Activated naive CD8-positive, alpha-beta T cell (primary cell): Measurements from ENCODE around the gene SERINC5.
"Not testable (repeated sequence)": the region's sequence is repeated elsewhere in the genome, so short reads cannot be mapped to it uniquely, and the experiment has no call there.

Experiments
- H3K27ac Mint-ChIP-seq: one replicate; pipeline ENCODE4 v1.8.0; 2021; ENCODE audit warnings: mixed read lengths
- H3K27me3 Mint-ChIP-seq: one replicate; pipeline ENCODE4 v1.8.0; 2021; ENCODE audit warnings: mixed read lengths
- H3K36me3 Mint-ChIP-seq: one replicate; pipeline ENCODE4 v1.8.0; 2021; ENCODE audit warnings: mixed read lengths
- H3K4me1 Mint-ChIP-seq: one replicate; pipeline ENCODE4 v1.8.0; 2021; ENCODE audit warnings: low read depth, mixed read lengths
- H3K4me3 Mint-ChIP-seq: one replicate; pipeline ENCODE4 v1.8.0; 2021; ENCODE audit warnings: mild to moderate bottlenecking, mixed read lengths
- H3K9me3 Mint-ChIP-seq: one replicate; pipeline ENCODE4 v1.8.0; 2021; ENCODE audit warnings: low read depth, mixed read lengths

The SERINC5 gene

DNA sequence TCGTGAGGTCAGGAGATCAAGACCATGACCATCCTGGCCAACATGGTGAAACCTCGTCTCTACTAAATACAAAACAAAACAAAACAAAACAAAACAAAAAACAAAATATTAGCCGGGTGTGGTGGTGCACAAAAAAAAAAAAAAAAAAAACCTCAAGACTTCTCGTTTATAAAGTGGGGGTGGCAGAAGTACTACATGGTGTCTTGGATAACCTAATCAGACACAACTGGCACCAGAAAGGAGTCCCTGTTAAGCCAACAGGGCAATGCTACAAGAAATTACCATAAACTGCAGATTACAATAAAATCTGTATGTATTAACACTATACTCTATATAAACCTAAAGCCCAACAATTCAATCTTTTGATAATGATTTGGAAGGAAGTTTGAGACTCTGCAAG, 50.0 kb downstream of the SERINC5 start:
- Mint-ChIP-seq H3K27ac (peak overlapping the region; percentile 91), H3K36me3 (peaks cover 10% of the 10 kb centered on the region), H3K4me1 (peaks cover 87% of the 10 kb centered on the region), H3K9me3 (no peaks in the 10 kb centered on the region), H3K27me3 (no peaks in the 10 kb centered on the region), H3K4me3 (peak overlapping the region; percentile 46)

DNA sequence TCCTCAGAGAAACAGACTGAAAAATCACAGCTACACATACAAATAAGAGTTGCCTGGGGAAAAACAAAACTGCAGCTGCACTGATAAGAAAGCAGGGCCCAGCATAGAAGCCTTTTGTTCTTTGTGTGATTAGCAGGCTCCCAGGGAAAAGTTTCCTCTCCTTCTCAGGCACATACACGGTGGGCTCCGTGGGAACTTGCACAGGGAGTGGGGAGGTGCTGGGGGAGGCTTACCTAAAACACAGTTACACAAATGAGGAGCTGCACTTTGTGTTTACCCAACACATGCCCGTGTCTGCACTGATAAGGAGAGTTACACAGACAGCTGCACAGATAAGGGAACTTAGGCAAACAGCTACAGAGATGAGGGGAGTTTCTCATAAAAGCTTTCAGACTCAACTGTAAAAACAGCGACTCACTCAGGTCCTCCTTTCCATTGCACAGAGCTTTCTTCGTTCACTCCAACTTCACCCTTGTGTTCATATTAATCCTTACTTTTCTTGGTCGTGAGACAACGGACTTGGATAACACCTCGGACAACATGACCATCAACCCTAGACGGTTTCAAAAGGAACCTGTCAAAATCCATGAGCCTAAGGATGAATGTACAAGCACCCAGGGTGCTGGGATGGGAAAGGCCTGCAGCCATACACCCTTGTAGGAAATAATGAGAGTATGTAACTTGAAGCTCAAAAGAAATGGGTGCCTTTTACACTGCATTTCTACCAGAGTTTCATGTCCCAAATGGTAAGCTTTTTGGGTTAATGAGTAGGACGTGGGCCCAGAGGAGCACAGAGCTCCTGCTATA, 50.8 kb downstream of the SERINC5 start:
- H3K36me3 Mint-ChIP-seq = peaks cover 9% of the 10 kb centered on the region
- no peaks in the 10 kb centered on the region for H3K9me3 Mint-ChIP-seq
- H3K4me1 Mint-ChIP-seq = peaks cover 82% of the 10 kb centered on the region
- H3K4me3 Mint-ChIP-seq = peak overlapping the region; percentile 46
- H3K27ac Mint-ChIP-seq = peak overlapping the region; percentile 91
- no peaks in the 10 kb centered on the region for H3K27me3 Mint-ChIP-seq

DNA sequence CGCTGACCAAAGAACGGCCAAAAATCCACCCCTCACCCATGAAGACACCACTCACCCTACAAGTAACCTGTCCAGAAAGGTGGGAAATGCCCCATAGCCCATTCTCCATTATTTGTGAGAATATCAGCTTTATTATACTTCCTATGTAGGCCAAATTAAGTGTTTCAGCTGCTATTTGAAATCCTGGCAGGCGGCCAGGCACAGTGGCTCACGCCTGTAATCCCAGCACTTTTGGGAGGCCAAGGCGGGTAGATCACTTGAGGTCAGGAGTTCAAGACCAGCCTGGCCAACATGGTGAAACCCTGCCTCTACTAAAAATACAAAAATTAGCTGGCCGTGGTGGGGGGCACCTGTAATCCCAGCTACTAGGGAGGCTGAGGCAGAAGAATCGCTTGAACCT, 54.1 kb downstream of the SERINC5 start:
- not testable (repeated sequence) for H3K4me3 Mint-ChIP-seq, H3K27me3 Mint-ChIP-seq, H3K9me3 Mint-ChIP-seq
- H3K27ac Mint-ChIP-seq = peak overlapping the region; percentile 86
- H3K36me3 Mint-ChIP-seq = peaks cover 15% of the 10 kb centered on the region
- peaks cover 86% of the 10 kb centered on the region for H3K4me1 Mint-ChIP-seq

DNA sequence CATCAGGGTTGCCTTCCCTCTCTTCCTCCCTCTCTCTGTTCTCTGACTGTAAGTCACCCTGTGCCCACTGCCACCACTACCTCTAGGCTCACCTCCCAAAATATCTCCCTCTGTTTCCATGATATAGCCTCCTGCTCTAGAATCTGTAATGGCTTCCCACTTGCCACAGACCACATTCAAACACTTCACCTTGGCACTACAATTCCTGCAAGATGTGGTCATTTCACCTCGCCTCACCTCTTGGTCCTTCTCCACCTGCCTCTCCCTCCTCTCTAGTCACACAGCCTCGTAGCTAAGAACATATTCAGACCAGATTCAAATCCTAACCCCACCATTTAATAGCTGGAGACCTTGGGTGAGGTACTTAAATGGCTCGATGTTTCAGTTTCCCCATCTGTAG, 56.9 kb downstream of the SERINC5 start:
- no peaks in the 10 kb centered on the region for H3K9me3 Mint-ChIP-seq
- H3K4me3 Mint-ChIP-seq = peak overlapping the region; percentile 17
- no peaks in the 10 kb centered on the region for H3K27me3 Mint-ChIP-seq
- H3K27ac Mint-ChIP-seq = peak overlapping the region; percentile 92
- H3K36me3 Mint-ChIP-seq = peaks cover 18% of the 10 kb centered on the region
- H3K4me1 Mint-ChIP-seq = peaks cover 82% of the 10 kb centered on the region

DNA sequence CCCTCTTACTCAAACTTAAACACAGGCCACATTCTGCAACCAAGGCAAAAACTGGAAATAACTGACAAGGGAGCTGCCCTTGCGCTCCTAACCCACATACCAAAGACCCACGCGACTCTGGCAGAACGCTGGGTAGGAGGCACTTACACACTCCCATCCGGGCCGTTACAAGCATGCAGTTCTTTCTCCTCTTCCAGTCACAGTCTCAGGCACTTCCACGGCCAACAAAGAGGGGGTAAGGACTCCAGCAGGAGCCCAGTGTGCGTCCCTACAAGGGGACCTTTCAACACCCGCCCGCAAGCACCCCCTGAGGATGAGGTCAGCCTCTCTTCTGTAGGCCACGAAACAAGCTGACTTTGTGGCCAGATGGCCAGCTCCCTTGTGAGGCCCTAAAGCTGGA, 57.4 kb downstream of the SERINC5 start:
- Mint-ChIP-seq H3K4me3 (peak overlapping the region; percentile 17), H3K27me3 (no peaks in the 10 kb centered on the region), H3K9me3 (no peaks in the 10 kb centered on the region), H3K36me3 (peaks cover 18% of the 10 kb centered on the region), H3K27ac (peak overlapping the region; percentile 92), H3K4me1 (peaks cover 82% of the 10 kb centered on the region)

DNA sequence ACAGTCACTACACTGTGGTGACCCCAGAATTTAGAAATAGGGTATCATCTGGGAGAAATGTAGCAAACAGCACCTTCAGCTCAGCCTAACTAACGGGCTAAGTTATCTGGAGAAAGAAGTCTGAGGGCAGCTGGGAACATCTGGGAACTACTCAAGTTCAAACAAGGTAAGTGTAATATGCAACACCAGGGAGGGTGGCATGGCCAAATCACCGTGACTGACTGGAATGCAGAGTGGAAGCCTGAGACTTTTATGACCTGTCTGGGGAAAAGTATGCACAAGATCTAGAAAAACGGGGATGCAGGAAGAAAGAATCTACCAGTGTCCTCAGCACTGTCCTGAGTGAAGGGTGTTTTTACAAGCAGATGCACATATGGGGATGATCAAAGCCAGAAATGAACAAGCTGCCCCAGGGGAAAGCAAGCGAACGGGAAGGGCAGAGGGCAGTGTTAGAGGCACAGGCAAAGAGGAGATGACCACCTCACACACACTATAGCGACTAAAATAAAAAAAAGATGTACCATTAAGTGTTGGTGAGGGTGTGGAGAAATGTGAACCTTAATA, 59.9 kb downstream of the SERINC5 start:
- Mint-ChIP-seq H3K27me3 (no peaks in the 10 kb centered on the region), H3K36me3 (peaks cover 11% of the 10 kb centered on the region), H3K4me1 (peaks cover 87% of the 10 kb centered on the region), H3K9me3 (no peaks in the 10 kb centered on the region), H3K4me3 (peak overlapping the region; percentile 14), H3K27ac (peak overlapping the region; percentile 91)

DNA sequence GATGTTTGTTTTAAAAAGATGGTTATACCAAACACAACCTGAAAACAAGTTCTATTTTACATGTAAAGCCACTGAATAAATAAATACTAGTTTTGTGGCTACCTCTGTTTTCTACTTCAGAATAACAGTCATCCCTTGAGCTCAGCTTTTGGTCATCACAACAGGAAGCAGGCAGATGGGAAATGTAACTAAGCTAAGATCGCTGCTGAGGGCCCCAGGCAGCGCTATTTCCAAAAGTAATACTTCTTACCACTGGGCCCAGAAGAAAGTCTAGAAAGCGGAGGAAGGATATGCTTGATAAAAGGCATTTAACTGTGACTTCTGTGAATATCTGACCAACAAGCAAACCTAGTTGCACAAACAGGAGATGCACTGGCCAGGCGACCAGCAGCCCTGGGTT, 61.4 kb downstream of the SERINC5 start:
- Mint-ChIP-seq H3K4me1 (peaks cover 93% of the 10 kb centered on the region), H3K9me3 (no peaks in the 10 kb centered on the region), H3K4me3 (peak overlapping the region; percentile 65), H3K27ac (peak overlapping the region; percentile 96), H3K27me3 (no peaks in the 10 kb centered on the region), H3K36me3 (peaks cover 6% of the 10 kb centered on the region)

DNA sequence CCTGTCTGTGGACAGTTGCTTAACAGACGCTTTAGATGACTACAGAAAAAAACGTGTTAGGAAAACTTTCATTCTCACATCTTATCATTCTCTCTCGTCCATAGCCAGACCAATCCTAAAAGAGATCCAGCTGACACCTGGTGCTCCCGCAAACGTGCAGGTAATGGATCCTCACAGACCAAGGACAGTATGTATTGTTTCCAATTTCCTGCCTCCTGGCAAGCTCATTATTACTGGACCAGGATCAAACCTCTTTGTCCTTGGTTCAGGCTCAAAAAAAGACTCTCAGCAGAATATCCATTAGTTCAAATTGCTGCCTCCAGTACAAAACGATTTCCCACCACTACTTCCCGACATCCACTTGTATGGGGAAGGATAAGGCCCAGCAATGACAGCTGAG, 62.4 kb downstream of the SERINC5 start:
- H3K4me1 Mint-ChIP-seq = peaks cover 90% of the 10 kb centered on the region
- H3K36me3 Mint-ChIP-seq = peaks cover 3% of the 10 kb centered on the region
- H3K27ac Mint-ChIP-seq = peak overlapping the region; percentile 96
- no peaks in the 10 kb centered on the region for H3K27me3 Mint-ChIP-seq
- H3K9me3 Mint-ChIP-seq = no peaks in the 10 kb centered on the region
- peak overlapping the region; percentile 65 for H3K4me3 Mint-ChIP-seq

DNA sequence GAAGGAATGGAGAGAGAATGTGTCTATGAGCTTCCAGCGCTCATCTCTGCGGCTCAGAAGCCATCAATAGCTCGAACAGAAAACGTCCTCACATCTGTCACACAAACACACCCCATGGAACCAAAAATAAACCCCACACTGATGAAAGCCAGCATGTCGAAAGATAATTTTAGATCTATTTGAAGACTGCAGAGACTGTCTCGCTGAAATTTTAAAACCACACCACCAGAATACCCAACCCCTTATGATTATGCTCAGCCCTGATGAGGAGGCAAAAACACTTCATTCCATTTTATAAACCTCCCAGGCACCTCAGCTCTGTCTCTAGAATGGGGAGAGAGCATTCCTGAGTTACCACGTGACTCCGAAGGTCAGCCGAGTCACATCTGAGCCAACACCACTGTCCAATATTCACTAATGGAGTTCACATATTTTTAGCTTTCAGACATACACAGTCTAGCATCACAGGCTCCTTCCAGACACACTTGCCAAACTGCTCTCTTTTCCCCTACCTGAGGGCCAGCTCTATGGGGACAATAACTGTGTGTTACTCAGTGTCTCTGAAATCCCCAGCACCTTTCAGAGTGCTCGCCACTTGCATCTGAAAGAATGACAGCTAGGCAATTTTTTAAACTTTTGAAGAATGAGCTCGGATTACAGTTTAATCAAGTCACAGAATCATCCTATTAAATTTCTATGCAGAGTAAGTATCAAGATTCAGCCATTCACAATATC, 63.2 kb downstream of the SERINC5 start:
- Mint-ChIP-seq H3K9me3 (no peaks in the 10 kb centered on the region), H3K36me3 (peaks cover 3% of the 10 kb centered on the region), H3K27me3 (no peaks in the 10 kb centered on the region), H3K4me3 (peak overlapping the region; percentile 65), H3K27ac (peak overlapping the region; percentile 96), H3K4me1 (peaks cover 87% of the 10 kb centered on the region)

DNA sequence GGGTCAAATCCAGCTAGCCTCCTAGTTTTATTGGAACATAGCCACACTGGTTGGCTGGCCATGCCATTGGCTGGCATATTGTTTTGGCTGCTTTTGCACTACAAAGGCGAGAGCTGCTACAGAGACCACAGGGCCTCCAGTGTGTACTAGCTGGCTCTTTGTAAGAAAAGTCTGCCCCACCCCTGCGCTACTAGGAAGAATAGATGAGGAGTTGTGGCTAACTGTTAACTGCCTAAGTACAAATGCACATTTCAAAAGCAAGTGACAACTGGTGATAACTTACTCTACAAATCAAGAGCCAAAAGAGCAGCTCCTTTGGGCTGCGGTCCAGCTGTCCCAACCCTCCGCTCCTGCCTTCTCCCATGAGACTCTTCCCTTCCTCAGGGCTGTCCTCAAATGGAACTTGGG, 63.9 kb downstream of the SERINC5 start:
- peaks cover 87% of the 10 kb centered on the region for H3K4me1 Mint-ChIP-seq
- peak overlapping the region; percentile 65 for H3K4me3 Mint-ChIP-seq
- H3K27me3 Mint-ChIP-seq = no peaks in the 10 kb centered on the region
- peaks cover 3% of the 10 kb centered on the region for H3K36me3 Mint-ChIP-seq
- H3K9me3 Mint-ChIP-seq = no peaks in the 10 kb centered on the region
- H3K27ac Mint-ChIP-seq = peak overlapping the region; percentile 96

DNA sequence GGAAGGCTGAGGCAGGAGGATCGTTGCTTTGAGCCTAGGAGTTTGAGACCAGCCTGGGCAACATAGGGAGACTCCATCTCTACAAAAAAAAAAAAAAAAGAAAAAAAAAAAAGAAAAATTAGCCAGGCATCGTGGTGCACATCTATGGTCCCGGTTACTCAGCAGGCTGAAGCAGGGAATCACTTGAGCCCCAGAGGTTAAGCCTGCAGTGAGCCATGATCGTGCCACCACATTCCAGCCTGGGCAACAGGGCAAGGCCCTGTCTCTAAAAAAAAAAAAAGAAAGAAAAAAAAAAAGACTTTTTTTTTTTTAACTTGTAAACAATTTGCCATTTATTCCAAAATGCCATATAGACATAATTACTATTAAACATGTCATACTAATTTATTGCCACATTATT, 64.5 kb downstream of the SERINC5 start:
- peak overlapping the region; percentile 98 for H3K27ac Mint-ChIP-seq
- no peaks in the 10 kb centered on the region for H3K27me3 Mint-ChIP-seq
- peaks cover 88% of the 10 kb centered on the region for H3K4me1 Mint-ChIP-seq
- H3K4me3 Mint-ChIP-seq = peak overlapping the region; percentile 85
- no peaks in the 10 kb centered on the region for H3K9me3 Mint-ChIP-seq
- peaks cover 2% of the 10 kb centered on the region for H3K36me3 Mint-ChIP-seq

DNA sequence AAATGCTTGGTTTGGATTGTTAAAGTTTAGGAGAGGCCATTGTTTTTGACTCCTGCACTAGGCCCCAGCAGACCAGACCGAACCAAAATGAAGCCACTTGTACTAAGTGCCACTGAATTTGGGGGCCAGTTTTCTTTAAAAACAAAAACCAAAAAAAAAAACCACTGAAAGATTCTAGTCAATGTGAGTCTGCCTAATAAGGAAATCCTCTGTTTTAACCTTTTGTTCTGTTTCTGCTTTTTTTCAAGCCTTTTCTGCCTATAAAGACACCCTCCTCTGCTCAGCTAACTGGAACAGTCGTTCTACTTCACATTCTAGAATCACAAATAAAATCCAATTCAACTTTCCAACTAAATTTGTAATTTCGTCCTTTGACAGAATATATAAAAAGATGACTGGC, 64.9 kb downstream of the SERINC5 start:
- Mint-ChIP-seq H3K36me3 (no peaks in the 10 kb centered on the region), H3K9me3 (no peaks in the 10 kb centered on the region), H3K27me3 (no peaks in the 10 kb centered on the region), H3K4me3 (peak overlapping the region; percentile 85), H3K4me1 (peaks cover 87% of the 10 kb centered on the region), H3K27ac (peak overlapping the region; percentile 98)

DNA sequence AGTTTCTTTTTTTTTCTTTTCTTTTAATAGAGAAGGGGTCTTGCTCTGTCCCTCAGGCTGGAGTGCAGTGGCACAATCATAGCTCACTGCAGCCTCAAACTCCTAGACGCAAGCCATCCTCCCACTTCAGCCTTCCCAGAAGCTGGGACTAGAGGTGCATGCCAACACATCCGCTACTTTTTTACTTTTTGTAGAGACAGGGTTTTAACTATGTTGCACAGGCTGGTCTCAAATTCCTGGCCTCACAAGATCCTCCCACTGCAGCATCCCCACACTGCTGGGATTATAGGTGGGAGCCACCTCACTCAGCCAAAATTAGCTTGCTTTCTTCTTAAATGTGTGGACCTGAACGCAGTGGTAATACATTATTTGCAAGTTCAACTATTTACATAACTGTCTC, 66.1 kb downstream of the SERINC5 start:
- H3K4me1 Mint-ChIP-seq = peaks cover 89% of the 10 kb centered on the region

DNA sequence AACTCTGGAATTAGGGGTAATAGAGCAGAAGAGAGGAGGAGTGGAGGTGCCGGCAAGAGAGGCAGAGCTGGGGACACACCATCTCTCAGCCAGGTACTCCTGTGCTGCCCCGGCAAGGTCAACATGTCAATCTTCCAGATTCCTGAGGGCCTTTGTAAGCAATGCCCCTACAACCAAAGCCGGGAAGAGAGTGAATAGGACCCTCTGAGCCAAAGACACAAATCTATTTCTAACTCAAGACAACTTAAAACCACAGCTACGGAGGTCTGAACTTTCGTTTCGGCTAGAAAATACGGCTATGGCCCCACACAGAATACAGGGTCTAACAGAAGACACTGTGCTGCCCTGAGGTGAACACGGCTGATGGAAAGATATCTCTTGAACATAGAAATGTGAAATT, 66.6 kb downstream of the SERINC5 start:
- Mint-ChIP-seq H3K36me3 (peaks cover 3% of the 10 kb centered on the region), H3K9me3 (no peaks in the 10 kb centered on the region), H3K4me1 (peaks cover 89% of the 10 kb centered on the region), H3K27me3 (no peaks in the 10 kb centered on the region), H3K4me3 (peak overlapping the region; percentile 85), H3K27ac (peak overlapping the region; percentile 98)

More for the DNA sequence above, 66.1 kb downstream of the SERINC5 start:
- Mint-ChIP-seq H3K27ac (peak overlapping the region; percentile 98), H3K27me3 (no peaks in the 10 kb centered on the region), H3K4me3 (peak overlapping the region; percentile 85), H3K9me3 (no peaks in the 10 kb centered on the region), H3K36me3 (peaks cover 3% of the 10 kb centered on the region)

DNA sequence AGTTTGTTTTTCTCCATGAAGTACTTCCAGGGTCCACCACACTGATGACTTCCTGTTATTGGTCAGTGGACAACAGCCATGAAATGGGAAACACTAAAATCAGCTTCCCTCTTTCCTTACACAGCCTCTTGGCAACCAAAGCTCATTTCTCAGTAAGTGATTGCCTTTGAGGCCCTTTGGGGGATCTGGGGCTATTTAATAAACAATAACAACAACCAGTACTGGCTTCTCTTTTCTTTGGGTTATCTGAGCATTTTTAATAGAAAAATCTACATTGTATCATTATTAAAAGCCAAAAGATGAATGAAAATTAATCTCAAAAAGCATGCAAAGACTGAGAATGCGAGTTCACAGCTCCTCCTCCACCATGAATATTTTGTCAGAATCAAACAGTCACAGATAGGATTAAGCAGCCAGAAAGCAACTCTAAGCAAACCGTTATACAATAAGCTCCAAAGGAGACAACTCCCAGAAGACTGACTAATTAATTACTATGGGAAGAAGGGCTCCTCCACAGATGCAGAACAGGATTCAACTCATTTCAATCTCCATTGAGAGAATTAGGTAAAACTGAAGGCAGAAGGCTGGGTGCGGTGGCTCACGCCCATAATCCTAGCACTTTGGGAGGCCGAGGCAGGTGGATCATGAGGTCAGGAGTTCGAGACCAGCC, 68.3 kb downstream of the SERINC5 start:
- Mint-ChIP-seq H3K9me3 (no peaks in the 10 kb centered on the region), H3K36me3 (peaks cover 3% of the 10 kb centered on the region), H3K4me3 (peak overlapping the region; percentile 71), H3K27me3 (no peaks in the 10 kb centered on the region), H3K4me1 (peaks cover 89% of the 10 kb centered on the region), H3K27ac (peak overlapping the region; percentile 94)
